Fibroblast of lung (primary cell): ENCODE data around the gene ITPR1. TPM values are rescaled to one million over a fixed set of nuclear protein-coding genes. Genes with fewer than 3 reads are reported as not detected.

Experiments
- DNase-seq, 2 donors: peaks; one replicate each; pipeline versions ENCODE4 v3.0.0 to v3.0.0-alpha.2; 2010; ENCODE audit warnings: low read depth in 2 of 2
- H2AFZ ChIP-seq: 2 replicates; pipeline ENCODE4 v1.5.1; 2012; ENCODE audit warnings: low read length, control low read depth, inconsistent platforms
- H3K27ac ChIP-seq: 2 replicates; pipeline ENCODE4 v1.5.1; 2011; ENCODE audit warnings: low read length, control low read depth; ENCODE audit not compliant: insufficient read depth
- H3K27me3 ChIP-seq: 2 replicates; pipeline ENCODE4 v1.5.1; 2011; ENCODE audit warnings: mild to moderate bottlenecking, low read length; ENCODE audit not compliant: control insufficient read depth, insufficient read depth
- H3K36me3 ChIP-seq: 2 replicates; pipeline ENCODE4 v1.5.1; 2011; ENCODE audit warnings: low read length; ENCODE audit not compliant: control insufficient read depth, insufficient read depth
- H3K4me1 ChIP-seq: 2 replicates; pipeline ENCODE4 v1.5.1; 2011; ENCODE audit warnings: low read length; ENCODE audit not compliant: control insufficient read depth, insufficient read depth; ENCODE audit errors: extremely low read depth
- H3K4me2 ChIP-seq: 2 replicates; pipeline ENCODE4 v1.5.1; 2011; ENCODE audit warnings: low read length, control low read depth; ENCODE audit not compliant: insufficient read depth; ENCODE audit errors: extremely low read depth
- H3K4me3 ChIP-seq, 4 experiments: fragments of 200-600 bp in 1 of 4; sonication (generic) in 1 of 4; replicated peaks in 1 of 4; 2 replicates each; pipeline ENCODE4 v1.5.1; 2011 to 2016; ENCODE audit warnings: low read length in 4 of 4, low read depth in 3 of 4, mild to moderate bottlenecking in 3 of 4, control low read depth in 2 of 4, inconsistent platforms in 1 of 4, mixed read lengths in 1 of 4; ENCODE audit not compliant: insufficient read depth in 1 of 4; ENCODE audit errors: control extremely low read depth in 1 of 4
- H3K79me2 ChIP-seq: 2 replicates; pipeline ENCODE4 v1.5.1; 2012; ENCODE audit warnings: mild to moderate bottlenecking, low read length, inconsistent platforms; ENCODE audit not compliant: control insufficient read depth, insufficient read depth
- H3K9ac ChIP-seq: 2 replicates; pipeline ENCODE4 v1.5.1; 2011; ENCODE audit warnings: mild to moderate bottlenecking, low read length, control low read depth; ENCODE audit not compliant: insufficient read depth
- H3K9me3 ChIP-seq: 2 replicates; pipeline ENCODE4 v1.5.1; 2012; ENCODE audit warnings: low read depth, low read length; ENCODE audit not compliant: control insufficient read depth, insufficient read depth
- H4K20me1 ChIP-seq: 2 replicates; pipeline ENCODE4 v1.5.1; 2011; ENCODE audit warnings: low read length; ENCODE audit not compliant: control insufficient read depth, insufficient read depth; ENCODE audit errors: extremely low read depth
- EZH2 ChIP-seq: IDR thresholded peaks from 2 replicates; pipeline ENCODE4 v1.5.1; 2012; ENCODE audit warnings: low read length, control low read depth, mild to moderate bottlenecking; ENCODE audit errors: missing control alignments
- polyA plus RNA-seq, 2 donors: library from polyadenylated mRNA; depleted of rRNA in 1 of 2; stranded (reverse) in 1 of 2; unstranded in 1 of 2; fragments of >200 nt; gene quantifications; 2 replicates each; pipeline ENCODE4 v1.2.1, GENCODE V29; 2011 to 2012; ENCODE audit warnings: missing spikeins in 1 of 2
- total RNA-seq: library from RNA; depleted of rRNA; stranded (reverse); fragments of >200 nt; gene quantifications from 2 replicates; pipeline ENCODE4 v1.2.1, GENCODE V29; 2014
- TF ChIP-seq, protein P1 (sequence below), 2 donors: IDR thresholded peaks in 1 of 2; conservative IDR thresholded peaks in 1 of 2; 1 replicate in 1 of 2; 2 replicates in 1 of 2; pipeline ENCODE4 v1.5.1; 2011 to 2012; ENCODE audit warnings: low read length in 2 of 2, control low read depth in 1 of 2, inconsistent platforms in 1 of 2, low read depth in 1 of 2, mild to moderate bottlenecking in 1 of 2

The ITPR1 gene
- total and polyA plus RNA-seq, 2 donors (not counting 1 experiment from before 2014, with no cell fraction given), result 19.2 to 87.0 TPM

DNA sequence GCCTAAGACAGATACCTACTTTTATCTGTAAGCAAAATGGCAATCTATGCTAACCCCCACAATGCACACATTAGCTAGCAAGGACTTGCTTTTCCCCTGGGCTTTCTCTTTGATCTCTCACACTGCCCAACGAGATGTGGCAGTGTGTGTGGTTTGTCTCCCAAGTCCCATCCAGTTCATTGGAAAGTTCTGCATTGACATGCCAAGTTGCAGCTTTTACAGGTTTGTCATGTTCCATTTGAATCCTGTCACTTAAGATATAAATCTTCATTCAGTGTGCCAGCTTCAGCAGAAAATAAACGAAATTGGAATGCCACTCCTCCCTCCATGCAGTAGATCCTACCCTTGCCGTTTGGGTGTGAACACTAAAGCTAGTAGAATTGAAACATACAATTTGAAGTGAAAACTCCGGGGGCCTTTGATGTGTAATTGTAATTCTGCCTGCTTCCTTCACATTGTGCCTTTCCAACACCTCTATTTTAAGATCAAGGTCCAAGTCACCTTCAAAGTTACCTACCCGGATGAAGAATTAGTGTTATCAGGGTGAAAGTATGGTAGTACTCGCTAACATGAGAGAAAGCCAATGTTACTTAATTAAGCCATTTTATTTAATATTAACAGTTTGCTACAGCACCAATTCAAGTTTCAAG, 355.2 kb downstream of the ITPR1 start:
- Histone ChIP-seq H3K9me3 (no peaks in the 10 kb centered on the region), H3K4me1 (no peaks in the 10 kb centered on the region), H3K79me2 (no peaks in the 10 kb centered on the region), H3K36me3 (no peaks in the 10 kb centered on the region), H3K27me3 (no peaks in the 10 kb centered on the region), H3K9ac (no peak overlapping the region), H4K20me1 (no peaks in the 10 kb centered on the region), H2AFZ (no peak overlapping the region), H3K4me2 (no peak overlapping the region), H3K4me3 (no peak overlapping the region), H3K27ac (no peak overlapping the region)
- DNase-seq, result no peak
- TF ChIP-seq, protein P1, sequence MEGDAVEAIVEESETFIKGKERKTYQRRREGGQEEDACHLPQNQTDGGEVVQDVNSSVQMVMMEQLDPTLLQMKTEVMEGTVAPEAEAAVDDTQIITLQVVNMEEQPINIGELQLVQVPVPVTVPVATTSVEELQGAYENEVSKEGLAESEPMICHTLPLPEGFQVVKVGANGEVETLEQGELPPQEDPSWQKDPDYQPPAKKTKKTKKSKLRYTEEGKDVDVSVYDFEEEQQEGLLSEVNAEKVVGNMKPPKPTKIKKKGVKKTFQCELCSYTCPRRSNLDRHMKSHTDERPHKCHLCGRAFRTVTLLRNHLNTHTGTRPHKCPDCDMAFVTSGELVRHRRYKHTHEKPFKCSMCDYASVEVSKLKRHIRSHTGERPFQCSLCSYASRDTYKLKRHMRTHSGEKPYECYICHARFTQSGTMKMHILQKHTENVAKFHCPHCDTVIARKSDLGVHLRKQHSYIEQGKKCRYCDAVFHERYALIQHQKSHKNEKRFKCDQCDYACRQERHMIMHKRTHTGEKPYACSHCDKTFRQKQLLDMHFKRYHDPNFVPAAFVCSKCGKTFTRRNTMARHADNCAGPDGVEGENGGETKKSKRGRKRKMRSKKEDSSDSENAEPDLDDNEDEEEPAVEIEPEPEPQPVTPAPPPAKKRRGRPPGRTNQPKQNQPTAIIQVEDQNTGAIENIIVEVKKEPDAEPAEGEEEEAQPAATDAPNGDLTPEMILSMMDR (conservative IDR thresholded peaks at IDR 0.05 in 1 of 2, IDR thresholded peaks at IDR 0.05 in 1 of 2; ENCODE audit: low read depth in 1 of 2, low read length in 2 of 2), result no peak
- no peak for TF ChIP-seq EZH2

GRCh38 chr3:4849136-4849535, 356.0 kb downstream of the ITPR1 start:
- Histone ChIP-seq H3K4me2 (no peak overlapping the region), H3K9me3 (no peaks in the 10 kb centered on the region), H3K79me2 (no peaks in the 10 kb centered on the region), H3K4me1 (no peaks in the 10 kb centered on the region), H3K27ac (no peak overlapping the region), H3K27me3 (no peaks in the 10 kb centered on the region), H4K20me1 (no peaks in the 10 kb centered on the region), H2AFZ (no peak overlapping the region), H3K36me3 (no peaks in the 10 kb centered on the region), H3K9ac (no peak overlapping the region), H3K4me3 (no peak overlapping the region)
- TF ChIP-seq EZH2, result no peak
- TF ChIP-seq, protein P1 (conservative IDR thresholded peaks at IDR 0.05 in 1 of 2, IDR thresholded peaks at IDR 0.05 in 1 of 2; ENCODE audit: low read depth in 1 of 2, low read length in 2 of 2), result no peak
- DNase-seq, result no peak

DNA sequence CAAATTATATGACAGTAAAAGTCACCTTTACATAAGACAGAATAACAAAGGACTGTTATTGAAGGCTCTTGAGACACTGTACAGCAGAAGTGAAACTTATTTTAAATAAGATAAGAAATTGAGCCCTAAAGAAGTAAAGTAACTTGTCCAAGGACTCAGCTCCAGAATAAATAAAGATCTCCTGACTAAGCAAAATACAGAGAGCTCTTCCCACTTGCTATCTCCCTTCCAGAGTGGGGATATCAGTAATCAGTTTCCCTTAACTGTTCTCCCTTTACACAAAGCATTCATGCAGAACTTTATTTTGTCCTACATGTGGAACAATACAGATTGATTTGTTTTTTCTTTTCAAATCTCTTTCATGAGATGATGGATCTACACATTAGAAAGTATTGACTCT, 356.6 kb downstream of the ITPR1 start:
- Histone ChIP-seq H3K36me3 (no peaks in the 10 kb centered on the region), H3K4me3 (no peak overlapping the region), H3K9me3 (no peaks in the 10 kb centered on the region), H4K20me1 (no peaks in the 10 kb centered on the region), H3K79me2 (no peaks in the 10 kb centered on the region), H3K27me3 (no peaks in the 10 kb centered on the region), H3K4me1 (no peaks in the 10 kb centered on the region), H3K27ac (no peak overlapping the region), H2AFZ (no peak overlapping the region), H3K9ac (no peak overlapping the region), H3K4me2 (no peak overlapping the region)
- TF ChIP-seq EZH2, result no peak
- DNase-seq, result no peak
